Limb (tissue), 2 donors: Measurements from ENCODE around the gene KL.

ENCODE experiments used
- DNase-seq, 2 donors: peaks; one replicate each; pipeline ENCODE4 v3.0.0-alpha.2; 2016; ENCODE audit errors: extremely low spot score in 2 of 2

Gene KL

GRCh38 chr13:33110713-33111413, 94.6 kb downstream of the KL start:
- no peak for DNase-seq

- DNase-seq = no peak
Measured at GRCh38 chr13:33111414-33112110, 95.3 kb downstream of the KL start.

- no peak for DNase-seq
Measured at GRCh38 chr13:33112766-33113165, 96.5 kb downstream of the KL start.

- DNase-seq = no peak
Measured at GRCh38 chr13:33114146-33114545, 97.9 kb downstream of the KL start.

- DNase-seq = no peak
Measured at GRCh38 chr13:33115274-33115673, 99.1 kb downstream of the KL start.
